ENCODE measurements around the gene ZFYVE21.

ZFYVE21 gene

GRCh38 chr14:103765526-103765925 lies 49.9 kb downstream of the ZFYVE21 start:
- Histone ChIP-seq H3K79me2 (ENCODE audit: control insufficient read depth, insufficient read depth, low read length, poor library complexity) (no peaks in the 10 kb centered on the region), H3K18ac (ENCODE audit: low read length) (no peak overlapping the region), H2BK5ac (ENCODE audit: low read depth, low read length, poor library complexity) (no peak overlapping the region), H3K9ac (ENCODE audit: low read length) (no peak overlapping the region), H3K9me3 (ENCODE audit: insufficient read depth, low read depth, low read length) (peaks cover under 1% of the 10 kb centered on the region), H4K8ac (ENCODE audit: low read depth, low read length) (no peak overlapping the region), H2AK5ac (ENCODE audit: low read length) (no peak overlapping the region), H3K79me1 (ENCODE audit: low read length) (no peaks in the 10 kb centered on the region), H3K27me3 (ENCODE audit: insufficient read depth, low read length) (no peaks in the 10 kb centered on the region), H4K12ac (ENCODE audit: low read depth, low read length) (no peak overlapping the region), H3K14ac (ENCODE audit: low read length) (no peak overlapping the region), H3K4ac (ENCODE audit: low read depth, low read length) (peak overlapping the region; percentile 17), H3K4me3 (ENCODE audit: low read depth, low read length) (no peak overlapping the region), H3K36me3 (ENCODE audit: control insufficient read depth in 1 of 2, insufficient read depth in 2 of 2, low read length in 2 of 2) (no peaks in the 10 kb centered on the region), H2BK12ac (ENCODE audit: low read length) (no peak overlapping the region), H3K4me1 (ENCODE audit: control insufficient read depth in 1 of 2, insufficient read depth in 2 of 2, low read length in 2 of 2) (no peaks in the 10 kb centered on the region), H2AFZ (ENCODE audit: insufficient read depth, low read length, poor library complexity) (no peak overlapping the region), H3K23ac (ENCODE audit: low read length) (no peak overlapping the region), H4K91ac (ENCODE audit: low read depth, low read length) (no peak overlapping the region), H3K4me2 (ENCODE audit: low read length) (no peak overlapping the region), H2BK120ac (ENCODE audit: insufficient read depth, low read length, poor library complexity) (no peak overlapping the region), H3K27ac (ENCODE audit: low read depth, low read length) (no peak overlapping the region)
- no CpG with 5 or more reads among the region's 3 CpGs for WGBS (ENCODE audit: extremely low coverage, insufficient coverage, insufficient read length)
- DNase-seq: no peak

GRCh38 chr14:103767336-103767894 lies 51.8 kb downstream of the ZFYVE21 start:
- H3K23ac ChIP-seq (ENCODE audit: low read length): no peak overlapping the region
- DNase-seq: peak in 1 of 2 donors; percentile 9
- no peaks in the 10 kb centered on the region for H3K27me3 ChIP-seq (ENCODE audit: insufficient read depth, low read length)
- H2AFZ ChIP-seq (ENCODE audit: insufficient read depth, low read length, poor library complexity): no peak overlapping the region
- no peak overlapping the region for H4K8ac ChIP-seq (ENCODE audit: low read depth, low read length)
- H3K9me3 ChIP-seq (ENCODE audit: insufficient read depth, low read depth, low read length): no peaks in the 10 kb centered on the region
- no peak overlapping the region for H3K9ac ChIP-seq (ENCODE audit: low read length)
- no peak overlapping the region for H3K14ac ChIP-seq (ENCODE audit: low read length)
- H3K18ac ChIP-seq (ENCODE audit: low read length): no peak overlapping the region
- H3K4me1 ChIP-seq (ENCODE audit: control insufficient read depth in 1 of 2, insufficient read depth in 2 of 2, low read length in 2 of 2): no peaks in the 10 kb centered on the region
- H2BK120ac ChIP-seq (ENCODE audit: insufficient read depth, low read length, poor library complexity): no peak overlapping the region
- no peaks in the 10 kb centered on the region for H3K36me3 ChIP-seq (ENCODE audit: control insufficient read depth in 1 of 2, insufficient read depth in 2 of 2, low read length in 2 of 2)
- H3K4ac ChIP-seq (ENCODE audit: low read depth, low read length): no peak overlapping the region
- no peak overlapping the region for H3K4me3 ChIP-seq (ENCODE audit: low read depth, low read length)
- no peak overlapping the region for H4K91ac ChIP-seq (ENCODE audit: low read depth, low read length)
- no peaks in the 10 kb centered on the region for H3K79me1 ChIP-seq (ENCODE audit: low read length)
- WGBS (ENCODE audit: extremely low coverage, insufficient coverage, insufficient read length): no CpG with 5 or more reads among the region's 4 CpGs
- no peak overlapping the region for H2BK12ac ChIP-seq (ENCODE audit: low read length)
- no peak overlapping the region for H4K12ac ChIP-seq (ENCODE audit: low read depth, low read length)
- H3K27ac ChIP-seq (ENCODE audit: low read depth, low read length): no peak overlapping the region
- H3K79me2 ChIP-seq (ENCODE audit: control insufficient read depth, insufficient read depth, low read length, poor library complexity): no peaks in the 10 kb centered on the region
- H2BK5ac ChIP-seq (ENCODE audit: low read depth, low read length, poor library complexity): no peak overlapping the region
- H2AK5ac ChIP-seq (ENCODE audit: low read length): no peak overlapping the region
- no peak overlapping the region for H3K4me2 ChIP-seq (ENCODE audit: low read length)

GRCh38 chr14:103770500-103770899 lies 54.9 kb downstream of the ZFYVE21 start:
- H3K4me1 ChIP-seq (ENCODE audit: control insufficient read depth in 1 of 2, insufficient read depth in 2 of 2, low read length in 2 of 2): no peaks in the 10 kb centered on the region

GRCh38 chr14:103770902-103771301 lies 55.3 kb downstream of the ZFYVE21 start:
- H3K4ac ChIP-seq (ENCODE audit: low read depth, low read length): no peak overlapping the region
- no CpG with 5 or more reads among the region's 4 CpGs for WGBS (ENCODE audit: extremely low coverage, insufficient coverage, insufficient read length)
- no peaks in the 10 kb centered on the region for H3K79me2 ChIP-seq (ENCODE audit: control insufficient read depth, insufficient read depth, low read length, poor library complexity)
- no peak overlapping the region for H2AK5ac ChIP-seq (ENCODE audit: low read length)
- no peak overlapping the region for H2BK120ac ChIP-seq (ENCODE audit: insufficient read depth, low read length, poor library complexity)
- H3K4me3 ChIP-seq (ENCODE audit: low read depth, low read length): no peak overlapping the region
- no peaks in the 10 kb centered on the region for H3K4me1 ChIP-seq (ENCODE audit: control insufficient read depth in 1 of 2, insufficient read depth in 2 of 2, low read length in 2 of 2)
- H3K9ac ChIP-seq (ENCODE audit: low read length): no peak overlapping the region
- no peak overlapping the region for H2BK5ac ChIP-seq (ENCODE audit: low read depth, low read length, poor library complexity)
- no peak overlapping the region for H2AFZ ChIP-seq (ENCODE audit: insufficient read depth, low read length, poor library complexity)
- no peak overlapping the region for H3K4me2 ChIP-seq (ENCODE audit: low read length)
- no peak overlapping the region for H3K27ac ChIP-seq (ENCODE audit: low read depth, low read length)
- no peaks in the 10 kb centered on the region for H3K79me1 ChIP-seq (ENCODE audit: low read length)
- no peak overlapping the region for H3K18ac ChIP-seq (ENCODE audit: low read length)
- no peak overlapping the region for H3K23ac ChIP-seq (ENCODE audit: low read length)
- H4K91ac ChIP-seq (ENCODE audit: low read depth, low read length): no peak overlapping the region
- H3K36me3 ChIP-seq (ENCODE audit: control insufficient read depth in 1 of 2, insufficient read depth in 2 of 2, low read length in 2 of 2): no peaks in the 10 kb centered on the region
- no peak for DNase-seq
- no peaks in the 10 kb centered on the region for H3K27me3 ChIP-seq (ENCODE audit: insufficient read depth, low read length)
- no peak overlapping the region for H4K12ac ChIP-seq (ENCODE audit: low read depth, low read length)
- H4K8ac ChIP-seq (ENCODE audit: low read depth, low read length): no peak overlapping the region
- H3K9me3 ChIP-seq (ENCODE audit: insufficient read depth, low read depth, low read length): no peaks in the 10 kb centered on the region
- no peak overlapping the region for H2BK12ac ChIP-seq (ENCODE audit: low read length)
- no peak overlapping the region for H3K14ac ChIP-seq (ENCODE audit: low read length)

More at GRCh38 chr14:103770500-103770899, 54.9 kb downstream of the ZFYVE21 start:
- Histone ChIP-seq H4K91ac (ENCODE audit: low read depth, low read length) (no peak overlapping the region), H3K4me3 (ENCODE audit: low read depth, low read length) (no peak overlapping the region), H2BK12ac (ENCODE audit: low read length) (no peak overlapping the region), H4K8ac (ENCODE audit: low read depth, low read length) (no peak overlapping the region), H3K14ac (ENCODE audit: low read length) (no peak overlapping the region), H4K12ac (ENCODE audit: low read depth, low read length) (no peak overlapping the region), H2AFZ (ENCODE audit: insufficient read depth, low read length, poor library complexity) (no peak overlapping the region), H2BK120ac (ENCODE audit: insufficient read depth, low read length, poor library complexity) (no peak overlapping the region), H3K36me3 (ENCODE audit: control insufficient read depth in 1 of 2, insufficient read depth in 2 of 2, low read length in 2 of 2) (no peaks in the 10 kb centered on the region), H3K4ac (ENCODE audit: low read depth, low read length) (no peak overlapping the region), H3K27me3 (ENCODE audit: insufficient read depth, low read length) (no peaks in the 10 kb centered on the region), H3K79me2 (ENCODE audit: control insufficient read depth, insufficient read depth, low read length, poor library complexity) (no peaks in the 10 kb centered on the region), H3K9ac (ENCODE audit: low read length) (no peak overlapping the region), H3K18ac (ENCODE audit: low read length) (no peak overlapping the region), H3K4me2 (ENCODE audit: low read length) (no peak overlapping the region), H2BK5ac (ENCODE audit: low read depth, low read length, poor library complexity) (no peak overlapping the region), H3K27ac (ENCODE audit: low read depth, low read length) (no peak overlapping the region), H3K23ac (ENCODE audit: low read length) (no peak overlapping the region), H2AK5ac (ENCODE audit: low read length) (no peak overlapping the region), H3K79me1 (ENCODE audit: low read length) (no peaks in the 10 kb centered on the region), H3K9me3 (ENCODE audit: insufficient read depth, low read depth, low read length) (no peaks in the 10 kb centered on the region)
- no CpG with 5 or more reads among the region's 2 CpGs for WGBS (ENCODE audit: extremely low coverage, insufficient coverage, insufficient read length)
- no peak for DNase-seq
